GM18867 (cell line): ENCODE results near the gene RBM38.

Experiments
- ATAC-seq: cut with Tn5 transposase; IDR thresholded peaks from one replicate; pipeline ENCODE4 v1.9.1; 2021; ENCODE audit warnings: mild to moderate bottlenecking, moderate library complexity; ENCODE audit not compliant: unreplicated experiment

The RBM38 gene

DNA sequence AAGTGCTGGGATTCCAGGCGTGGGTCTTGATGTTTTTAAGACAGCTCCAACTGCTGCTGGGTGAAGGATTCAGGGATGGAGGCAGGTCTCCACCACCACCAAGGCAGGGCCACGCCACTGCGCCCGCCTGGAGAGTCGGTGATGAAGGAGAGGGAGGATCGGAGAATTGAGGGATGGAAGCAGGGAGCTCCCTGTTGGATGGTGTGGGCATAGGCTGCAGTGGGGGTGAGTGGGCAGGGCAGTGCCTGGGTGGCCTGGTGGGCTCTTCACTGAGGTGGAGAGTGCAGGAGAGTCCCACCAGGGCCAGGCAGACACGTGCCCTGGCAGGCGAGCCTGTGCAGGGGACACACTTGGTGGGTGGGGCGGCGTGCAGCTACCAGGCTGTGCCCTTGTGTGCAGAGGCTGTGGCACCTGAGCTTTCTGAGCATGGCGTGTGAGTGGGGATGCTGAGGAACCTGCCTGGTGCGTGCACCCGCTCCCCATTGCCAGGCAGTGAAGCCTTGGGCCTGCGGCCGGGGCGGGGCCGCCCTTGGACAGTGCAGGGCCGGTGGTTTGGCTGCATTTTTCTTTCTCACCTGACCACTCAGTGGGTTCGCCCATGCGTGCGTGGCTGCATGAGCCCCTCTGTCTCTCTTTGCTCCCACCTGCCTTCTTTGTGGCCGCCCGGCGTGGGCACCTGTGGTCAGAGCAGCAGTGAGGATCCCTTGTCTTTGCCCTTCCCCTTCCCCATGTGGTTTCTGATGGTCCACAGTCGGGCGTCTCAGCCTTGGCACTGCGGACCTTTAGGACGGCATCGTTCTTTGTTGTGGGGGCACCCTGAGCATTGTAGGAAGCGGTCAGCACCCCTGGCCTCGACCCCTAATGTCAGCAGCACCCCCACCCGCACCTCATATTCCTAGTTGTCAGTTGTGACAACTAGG is 11.3 kb downstream of the RBM38 start:
- no peak for ATAC-seq

DNA sequence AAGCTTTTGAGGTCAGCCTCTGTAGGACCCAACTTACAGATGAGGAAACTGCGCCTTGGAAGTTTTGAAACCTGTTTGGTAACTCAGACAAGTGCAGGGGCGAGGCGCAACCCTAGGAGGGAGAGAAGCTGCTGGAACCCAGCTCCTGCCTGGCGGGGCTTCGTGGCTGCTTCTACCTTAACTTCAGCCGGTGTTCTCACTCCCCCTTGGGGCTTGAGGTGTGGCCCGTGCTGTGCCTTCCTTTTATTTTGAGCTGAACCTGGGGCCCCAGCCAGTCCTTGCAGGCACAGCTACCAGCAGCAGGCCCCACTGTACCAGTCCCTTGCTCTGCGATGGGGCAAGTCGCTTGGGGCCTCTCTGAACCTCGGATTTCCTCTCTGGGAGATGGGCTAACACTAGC is 12.0 kb downstream of the RBM38 start:
- ATAC-seq: no peak

DNA sequence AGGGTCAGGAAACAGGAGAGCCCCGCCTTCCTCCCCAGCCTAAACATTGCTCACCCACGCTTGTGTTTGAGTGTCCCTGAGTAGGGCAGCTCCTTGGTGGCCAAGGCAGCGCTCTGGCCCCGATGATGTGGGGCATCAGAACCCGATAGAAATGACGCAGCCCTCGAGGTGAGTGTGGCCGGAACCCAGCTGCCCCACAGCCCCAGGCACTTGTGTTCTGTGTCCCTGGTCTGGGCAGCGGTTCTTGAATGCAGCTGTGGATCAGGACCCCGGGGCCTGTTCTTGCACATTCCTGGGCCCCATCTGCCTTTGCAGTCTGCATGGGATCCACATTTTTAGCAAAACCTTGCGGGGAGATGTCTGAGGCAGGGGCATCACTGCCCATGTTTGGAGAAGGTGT is 12.8 kb downstream of the RBM38 start:
- no peak for ATAC-seq

GRCh38 chr20:57404419-57405072 is 13.3 kb downstream of the RBM38 start:
- ATAC-seq: no peak

GRCh38 chr20:57405236-57406016 is 14.2 kb downstream of the RBM38 start:
- no peak for ATAC-seq

- no peak for ATAC-seq
Measured at GRCh38 chr20:57407541-57407956, 16.4 kb downstream of the RBM38 start.

DNA sequence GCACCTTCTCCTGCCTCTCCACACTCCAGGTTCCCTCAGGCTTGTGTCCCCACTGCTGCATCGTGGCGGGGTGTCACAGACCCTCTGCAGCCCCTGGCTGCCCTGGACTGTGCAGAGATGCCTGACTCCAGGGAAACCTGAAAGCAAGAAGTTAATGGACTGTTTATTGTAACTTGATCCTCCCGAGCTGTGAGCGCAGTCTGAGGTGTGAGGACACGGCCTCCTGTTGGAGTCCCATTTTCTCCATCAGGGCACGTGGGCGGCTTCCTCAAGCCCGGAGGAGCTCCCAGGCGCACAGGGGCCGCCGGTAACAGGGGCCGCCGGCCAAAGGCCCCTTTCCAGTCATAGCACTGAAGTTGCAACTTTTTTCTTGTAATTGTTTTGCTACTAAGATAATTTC is 16.9 kb downstream of the RBM38 start:
- no peak for ATAC-seq

DNA sequence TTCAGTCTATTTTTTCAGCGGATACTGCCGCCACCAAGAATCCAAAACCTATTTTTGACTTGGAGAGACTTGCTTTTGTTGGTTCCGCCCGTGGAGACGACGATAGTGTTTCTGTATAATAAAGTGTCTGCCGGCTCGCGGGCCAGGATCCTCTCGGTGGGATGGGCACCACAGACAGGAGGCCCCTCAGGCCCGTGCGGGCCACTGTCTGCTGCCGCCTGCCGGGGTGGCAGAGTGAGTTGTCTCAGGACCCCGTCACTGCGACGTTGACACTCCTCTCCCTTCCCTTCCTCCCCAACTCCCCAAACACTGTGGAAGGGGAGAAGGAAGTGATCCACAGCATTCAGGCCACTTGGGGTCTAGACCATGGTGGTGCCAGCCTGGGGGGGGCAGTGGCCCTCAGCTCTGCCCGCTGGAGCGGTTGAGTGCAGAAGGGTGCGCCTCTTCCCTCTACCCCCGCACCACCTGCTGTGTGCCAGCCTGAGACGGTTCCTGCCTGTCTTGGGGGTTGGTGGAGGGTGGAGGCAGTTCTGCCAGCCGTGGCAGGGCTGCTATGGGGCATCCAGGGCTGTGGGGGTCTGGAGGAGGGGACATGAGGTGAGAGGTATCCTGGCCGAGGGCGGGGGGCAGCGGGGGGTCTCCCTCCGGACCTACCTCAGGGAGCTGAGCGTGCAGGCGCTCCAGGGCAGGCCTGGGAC is 17.5 kb downstream of the RBM38 start:
- ATAC-seq: no peak

- ATAC-seq: no peak
Measured at GRCh38 chr20:57409316-57409671, 18.1 kb downstream of the RBM38 start.

DNA sequence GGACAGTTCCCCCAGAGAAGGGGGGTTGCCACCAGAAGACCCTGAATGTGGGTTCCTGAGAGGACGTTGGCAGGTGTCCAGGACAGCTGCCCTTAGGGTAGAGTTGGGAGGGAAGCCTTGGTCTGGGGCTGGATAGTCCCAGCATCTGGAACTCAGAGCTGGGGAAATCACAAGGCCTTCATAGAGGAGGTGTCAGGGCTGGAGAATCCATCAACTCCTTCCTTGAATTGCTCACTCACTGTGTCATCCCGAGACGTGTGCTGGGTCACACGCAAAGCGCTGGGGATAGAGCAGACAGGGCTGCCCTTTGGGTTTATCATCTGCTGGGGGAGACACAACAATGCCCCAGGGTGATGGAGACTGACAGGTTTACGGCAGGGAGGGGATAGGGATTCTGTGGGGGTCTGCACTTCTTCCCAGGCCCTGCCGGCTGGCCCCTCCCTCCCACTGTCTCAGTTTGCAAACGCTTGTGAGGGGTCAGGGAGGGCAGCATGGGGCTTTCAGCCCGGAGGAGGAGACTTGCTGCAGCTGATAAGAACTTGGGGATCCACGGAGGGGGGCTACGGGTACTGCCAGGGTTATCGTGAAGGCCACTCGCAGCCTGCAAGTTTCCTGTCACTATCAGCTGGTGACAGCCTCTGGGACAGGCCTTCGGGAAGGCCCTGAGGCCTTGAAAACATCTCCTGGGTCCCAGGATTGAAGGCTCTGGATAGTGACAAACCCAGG is 18.6 kb downstream of the RBM38 start:
- no peak for ATAC-seq

- ATAC-seq: no peak
Measured at GRCh38 chr20:57410398-57410920, 19.3 kb downstream of the RBM38 start.

- no peak for ATAC-seq
Measured at GRCh38 chr20:57410924-57411323, 19.7 kb downstream of the RBM38 start.

- no peak for ATAC-seq
Measured at GRCh38 chr20:57411406-57412283, 20.4 kb downstream of the RBM38 start.

DNA sequence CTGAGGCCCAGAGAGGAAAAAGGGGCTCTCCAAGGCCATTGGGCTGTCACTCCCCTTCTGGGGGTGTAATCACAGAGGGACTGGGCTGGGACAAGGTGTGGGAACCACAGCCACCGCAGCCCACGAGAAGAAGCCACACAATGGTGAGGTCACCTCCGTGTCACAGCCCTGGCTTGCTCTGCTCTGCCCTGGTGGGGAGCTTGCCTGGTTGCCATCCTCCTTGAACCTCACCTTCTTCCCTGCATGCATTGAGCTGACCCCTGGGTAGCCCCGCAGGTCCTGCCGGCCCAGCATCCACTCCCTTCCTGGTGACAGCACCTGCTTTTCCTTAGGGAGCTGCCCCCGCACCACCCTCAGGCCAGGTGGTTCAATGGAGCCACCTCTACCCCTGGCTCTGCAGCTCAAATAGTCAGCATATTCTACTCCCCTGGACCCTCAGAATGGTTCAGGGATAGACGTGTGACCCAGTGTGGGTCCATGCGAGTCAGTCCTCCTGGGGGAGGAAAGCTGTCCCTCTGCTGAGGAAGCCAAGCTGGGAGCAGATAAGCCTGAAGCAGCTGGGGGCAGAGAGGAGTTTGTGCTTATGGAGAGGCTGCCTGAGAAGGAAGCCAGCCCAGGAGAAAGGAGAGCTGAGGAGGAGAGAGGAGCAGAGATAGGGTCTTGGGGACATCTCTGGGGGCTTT is 21.3 kb downstream of the RBM38 start:
- ATAC-seq: peak; percentile 42

GRCh38 chr20:57413986-57414385 is 22.8 kb downstream of the RBM38 start:
- ATAC-seq: no peak

DNA sequence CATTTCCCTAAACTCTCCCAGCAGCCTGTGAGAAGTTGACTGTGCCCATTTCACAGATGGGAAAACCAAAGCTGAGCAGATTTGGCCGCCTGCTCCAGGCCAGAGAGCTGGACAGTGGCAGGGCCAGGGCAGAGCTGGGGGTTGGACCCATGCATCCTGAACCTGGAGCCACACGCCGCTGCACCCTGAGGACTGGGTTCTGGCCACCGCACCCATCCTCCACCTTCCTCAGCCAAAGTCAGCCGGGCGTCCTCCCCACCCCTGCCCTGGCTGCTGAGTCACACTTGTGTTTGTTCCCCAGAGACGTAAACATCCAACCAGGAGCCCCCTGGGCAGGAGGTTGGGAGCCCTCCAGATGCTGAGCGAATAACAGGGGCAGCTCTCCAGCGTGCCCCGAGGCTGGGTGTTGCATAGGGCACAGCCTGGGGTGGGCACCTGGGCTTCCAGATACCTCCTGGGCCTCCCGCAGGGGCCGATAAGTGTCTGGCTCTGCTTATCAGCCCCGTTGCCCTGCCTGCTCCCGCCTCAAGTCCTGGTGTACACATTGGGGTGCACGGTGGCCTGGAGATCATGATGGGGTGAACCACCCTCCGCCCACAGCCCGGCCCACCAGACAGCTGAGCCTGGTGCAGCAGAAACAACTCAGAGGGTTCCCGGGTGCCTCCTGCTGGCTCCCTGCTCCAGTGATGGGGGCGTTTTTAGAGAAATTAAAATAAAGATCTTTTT is 23.8 kb downstream of the RBM38 start:
- no peak for ATAC-seq

GRCh38 chr20:57415771-57416170 is 24.6 kb downstream of the RBM38 start:
- no peak for ATAC-seq
